Activated CD4-positive, alpha-beta T cell treated with anti-CD3 and anti-CD28 coated beads for 48 hours (primary cell): Measurements from ENCODE around the gene HOXD9.

Experiments used
- DNase-seq: peaks from one replicate; pipeline ENCODE4 v3.0.0-alpha.2; 2020

HOXD9 gene

GRCh38 chr2:176085861-176086771, 36.4 kb upstream of the HOXD9 start:
- no peak for DNase-seq

- DNase-seq, result no peak
Measured at GRCh38 chr2:176087330-176088047, 35.0 kb upstream of the HOXD9 start.

- no peak for DNase-seq
Measured at GRCh38 chr2:176088048-176088936, 34.2 kb upstream of the HOXD9 start.

- DNase-seq, result no peak
Measured at GRCh38 chr2:176088937-176089842, 33.3 kb upstream of the HOXD9 start.

GRCh38 chr2:176089843-176090395, 32.6 kb upstream of the HOXD9 start:
- no peak for DNase-seq

DNA sequence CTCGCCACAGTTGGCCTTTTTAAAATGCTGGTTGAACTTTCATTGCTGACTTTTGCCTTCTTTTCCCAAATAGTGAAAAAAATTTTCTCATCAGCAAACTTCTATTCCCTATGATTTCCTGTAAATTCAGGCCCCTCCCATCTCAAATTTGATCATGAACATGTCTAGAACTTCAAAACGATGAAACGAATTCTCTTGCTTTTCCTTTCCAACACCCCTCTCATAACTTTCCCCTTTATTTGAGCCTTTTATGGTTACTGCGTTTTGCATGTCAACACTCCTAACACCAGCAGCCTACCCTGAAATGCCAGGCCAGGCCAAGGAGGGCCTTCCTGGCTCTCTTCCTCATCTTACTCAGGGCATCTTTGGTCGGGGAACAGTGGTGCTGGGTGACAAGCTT, 31.7 kb upstream of the HOXD9 start:
- DNase-seq, result no peak

GRCh38 chr2:176091329-176092258, 30.9 kb upstream of the HOXD9 start:
- DNase-seq, result no peak

DNA sequence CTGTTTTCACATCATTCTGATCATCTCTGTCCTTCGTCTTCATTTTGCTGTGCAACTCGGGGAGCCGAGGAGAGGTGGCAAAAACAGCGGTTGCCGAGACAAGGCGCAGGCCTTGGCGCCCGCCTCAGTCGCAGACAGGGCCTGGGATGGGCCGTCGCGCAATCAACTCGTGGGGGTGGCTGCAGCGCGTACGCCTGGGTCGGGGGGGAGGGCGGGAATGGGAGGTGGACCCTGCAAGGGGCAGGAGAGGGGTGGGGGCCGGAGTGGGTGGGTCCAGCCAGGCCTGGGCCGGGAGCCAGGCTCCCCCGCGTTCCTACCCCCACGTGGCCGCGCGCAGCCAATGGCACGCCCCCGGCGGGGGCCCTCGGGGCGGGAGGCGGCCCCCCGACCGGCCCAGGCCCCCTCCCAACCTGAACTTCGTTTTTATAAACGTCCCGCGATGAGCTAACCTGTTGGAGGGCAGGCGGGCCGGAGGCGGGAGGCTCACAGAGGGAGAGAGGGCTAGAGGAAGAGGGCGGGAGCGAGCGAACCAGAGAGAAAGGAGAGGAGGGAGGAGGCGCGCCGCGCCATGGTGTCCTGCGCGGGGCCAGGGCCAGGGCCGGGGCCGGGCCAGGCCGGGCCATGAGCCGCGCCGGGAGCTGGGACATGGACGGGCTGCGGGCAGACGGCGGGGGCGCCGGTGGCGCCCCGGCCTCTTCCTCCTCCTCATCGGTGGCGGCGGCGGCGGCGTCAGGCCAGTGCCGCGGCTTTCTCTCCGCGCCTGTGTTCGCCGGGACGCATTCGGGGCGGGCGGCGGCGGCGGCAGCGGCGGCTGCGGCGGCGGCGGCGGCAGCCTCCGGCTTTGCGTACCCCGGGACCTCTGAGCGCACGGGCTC, 30.0 kb upstream of the HOXD9 start, which contains the start of gene HOXD13:
Gene HOXD13 (plus strand): TSS at position 452 of the 875 bp plus-strand sequence. CDS start 170 bp downstream, at position 622.
- DNase-seq, result no peak

DNA sequence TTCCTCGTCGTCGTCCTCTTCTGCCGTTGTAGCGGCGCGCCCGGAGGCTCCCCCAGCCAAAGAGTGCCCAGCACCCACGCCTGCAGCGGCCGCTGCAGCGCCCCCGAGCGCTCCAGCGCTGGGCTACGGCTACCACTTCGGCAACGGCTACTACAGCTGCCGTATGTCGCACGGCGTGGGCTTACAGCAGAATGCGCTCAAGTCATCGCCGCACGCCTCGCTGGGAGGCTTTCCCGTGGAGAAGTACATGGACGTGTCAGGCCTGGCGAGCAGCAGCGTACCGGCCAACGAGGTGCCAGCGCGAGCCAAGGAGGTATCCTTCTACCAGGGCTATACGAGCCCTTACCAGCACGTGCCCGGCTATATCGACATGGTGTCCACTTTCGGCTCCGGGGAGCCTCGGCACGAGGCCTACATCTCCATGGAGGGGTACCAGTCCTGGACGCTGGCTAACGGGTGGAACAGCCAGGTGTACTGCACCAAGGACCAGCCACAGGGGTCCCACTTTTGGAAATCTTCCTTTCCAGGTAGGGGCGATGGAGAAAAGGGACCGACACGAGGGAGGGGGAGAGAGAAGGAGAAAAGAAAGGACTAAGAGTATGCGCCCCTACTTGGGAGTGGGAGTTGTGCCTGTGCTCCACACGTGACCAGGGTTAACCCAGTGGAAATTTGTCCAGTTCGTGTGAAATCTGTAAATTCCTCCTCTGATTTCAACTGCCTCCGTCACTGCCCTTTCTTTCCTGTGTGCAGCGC, 29.2 kb upstream of the HOXD9 start:
- DNase-seq, result no peak

GRCh38 chr2:176093898-176094249, 28.6 kb upstream of the HOXD9 start:
- DNase-seq, result no peak

DNA sequence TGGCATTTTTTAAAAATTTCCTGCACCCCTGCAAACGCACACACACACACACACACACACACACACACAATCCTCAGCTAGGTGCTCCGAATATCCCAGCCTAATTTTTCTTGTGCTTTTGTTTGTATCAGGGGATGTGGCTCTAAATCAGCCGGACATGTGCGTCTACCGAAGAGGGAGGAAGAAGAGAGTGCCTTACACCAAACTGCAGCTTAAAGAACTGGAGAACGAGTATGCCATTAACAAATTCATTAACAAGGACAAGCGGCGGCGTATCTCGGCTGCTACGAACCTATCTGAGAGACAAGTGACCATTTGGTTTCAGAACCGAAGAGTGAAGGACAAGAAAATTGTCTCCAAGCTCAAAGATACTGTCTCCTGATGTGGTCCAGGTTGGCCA, 28.2 kb upstream of the HOXD9 start:
- DNase-seq, result no peak

DNA sequence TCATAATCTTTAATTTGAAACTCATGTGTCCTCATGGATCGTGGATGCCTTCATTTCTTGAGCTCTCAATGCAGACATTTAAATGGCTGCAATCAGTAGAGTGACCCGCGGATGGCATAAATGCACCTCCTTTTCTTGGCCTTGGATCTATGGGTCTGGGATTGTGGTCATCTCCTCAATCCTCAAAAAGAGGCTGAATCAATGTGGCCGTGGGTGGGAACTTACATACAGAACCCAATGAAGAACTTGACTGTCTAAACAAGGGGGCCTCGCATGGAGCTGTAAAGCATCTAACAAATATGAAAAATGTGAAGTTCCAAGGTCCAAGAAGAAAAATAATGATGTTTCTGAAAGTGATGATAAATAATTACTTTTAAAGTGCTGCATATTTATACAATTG, 27.1 kb upstream of the HOXD9 start:
- no peak for DNase-seq

DNA sequence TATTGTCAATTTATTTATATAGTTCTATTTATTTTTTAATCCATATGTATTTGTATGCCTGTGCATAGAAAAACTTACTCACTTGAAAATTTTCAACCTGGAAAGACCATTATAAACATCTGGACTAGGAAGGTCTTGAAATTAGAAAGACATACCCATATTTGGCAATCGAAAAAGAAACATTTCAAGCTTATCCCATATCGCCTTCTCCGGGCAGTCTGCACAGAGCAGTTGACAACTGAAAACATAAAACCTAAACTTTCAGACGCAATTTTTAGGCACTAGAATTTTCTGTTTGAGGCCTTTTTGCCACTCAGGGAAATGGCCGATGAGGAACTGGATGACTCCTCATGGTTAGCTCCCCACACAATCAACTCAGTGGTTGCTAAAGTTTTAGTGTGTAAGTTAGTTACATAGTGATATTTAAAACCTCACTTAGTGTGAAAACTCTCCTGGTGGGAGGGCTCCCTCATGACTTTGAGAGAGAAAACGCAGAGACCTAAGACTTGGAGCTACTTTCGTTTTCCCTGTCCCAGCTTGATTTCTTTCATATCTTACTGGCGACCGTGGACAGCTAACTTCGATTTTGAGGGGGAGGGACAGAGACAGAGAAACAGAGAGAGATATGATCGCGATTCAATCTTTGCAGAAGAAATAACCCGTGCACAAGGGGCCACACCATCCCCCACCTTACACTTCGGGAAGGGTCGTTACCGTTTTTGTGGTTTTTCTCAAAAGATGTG, 26.1 kb upstream of the HOXD9 start:
- DNase-seq, result no peak

DNA sequence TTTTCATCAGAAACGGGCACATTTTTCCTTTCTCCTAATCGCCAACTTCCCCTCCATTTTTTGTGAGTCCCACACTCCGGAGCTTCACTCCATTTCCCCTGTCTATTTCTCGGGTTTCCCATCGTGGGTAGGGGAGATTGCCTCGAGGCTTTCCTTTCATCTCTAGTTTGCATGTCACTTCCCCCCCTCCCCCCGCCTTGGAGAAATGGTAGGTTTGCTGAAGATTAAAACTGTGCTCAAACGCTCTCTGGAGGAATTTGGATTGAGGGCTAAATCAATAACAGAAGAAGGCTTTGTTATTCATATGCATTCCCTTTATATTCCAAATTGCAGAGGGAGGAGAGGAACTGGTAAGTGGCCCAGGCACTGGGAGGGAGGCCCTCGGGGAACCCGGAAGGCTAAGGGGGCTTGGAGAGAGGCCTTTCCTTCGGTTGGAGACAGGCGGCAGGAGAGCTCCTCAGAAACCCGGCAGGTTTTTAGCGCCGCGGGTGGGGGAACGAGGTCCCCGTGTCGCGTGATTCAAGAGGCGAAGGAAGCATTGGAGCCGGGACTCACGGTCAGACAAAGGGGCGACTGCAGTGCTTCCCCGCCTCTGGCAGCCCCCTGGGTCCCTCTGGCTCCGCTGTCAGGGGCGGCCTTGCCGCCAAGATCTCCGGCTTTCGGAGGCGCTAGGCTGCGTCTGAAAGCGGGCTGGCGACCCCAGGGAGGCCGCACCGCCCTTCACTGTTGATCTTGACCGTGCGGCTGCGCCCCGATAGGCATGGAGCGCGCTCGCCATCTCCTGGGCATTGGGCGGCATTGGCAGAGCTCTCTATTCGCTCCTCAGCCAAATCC, 25.3 kb upstream of the HOXD9 start:
- peak; percentile 74 for DNase-seq

DNA sequence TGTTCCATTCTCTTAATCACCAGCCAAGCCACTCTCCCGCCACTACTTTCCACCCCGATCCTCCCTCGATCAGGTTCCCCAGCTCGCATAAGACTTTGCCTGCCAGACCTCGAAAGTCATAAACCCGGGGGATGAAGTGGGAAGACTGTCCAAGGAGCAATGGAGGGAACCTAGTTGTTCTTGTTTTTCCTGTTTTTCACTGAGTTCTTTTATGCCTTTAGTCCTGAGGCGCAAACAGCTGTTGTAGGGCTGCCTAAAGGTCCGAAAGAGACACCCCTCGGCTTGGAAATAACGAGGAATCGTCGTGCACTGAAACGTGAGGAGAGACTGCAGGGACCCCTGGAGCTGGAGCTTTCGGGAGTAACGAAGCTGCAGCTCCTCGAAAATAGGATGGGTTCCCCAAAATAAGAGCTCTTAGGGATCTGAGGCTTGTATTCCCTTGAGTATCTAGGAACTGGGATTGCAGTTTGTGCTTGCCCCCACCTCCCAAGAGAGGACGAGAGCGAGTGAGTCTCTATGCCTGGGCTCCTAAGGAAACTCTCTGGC, 24.6 kb upstream of the HOXD9 start:
- no peak for DNase-seq

DNA sequence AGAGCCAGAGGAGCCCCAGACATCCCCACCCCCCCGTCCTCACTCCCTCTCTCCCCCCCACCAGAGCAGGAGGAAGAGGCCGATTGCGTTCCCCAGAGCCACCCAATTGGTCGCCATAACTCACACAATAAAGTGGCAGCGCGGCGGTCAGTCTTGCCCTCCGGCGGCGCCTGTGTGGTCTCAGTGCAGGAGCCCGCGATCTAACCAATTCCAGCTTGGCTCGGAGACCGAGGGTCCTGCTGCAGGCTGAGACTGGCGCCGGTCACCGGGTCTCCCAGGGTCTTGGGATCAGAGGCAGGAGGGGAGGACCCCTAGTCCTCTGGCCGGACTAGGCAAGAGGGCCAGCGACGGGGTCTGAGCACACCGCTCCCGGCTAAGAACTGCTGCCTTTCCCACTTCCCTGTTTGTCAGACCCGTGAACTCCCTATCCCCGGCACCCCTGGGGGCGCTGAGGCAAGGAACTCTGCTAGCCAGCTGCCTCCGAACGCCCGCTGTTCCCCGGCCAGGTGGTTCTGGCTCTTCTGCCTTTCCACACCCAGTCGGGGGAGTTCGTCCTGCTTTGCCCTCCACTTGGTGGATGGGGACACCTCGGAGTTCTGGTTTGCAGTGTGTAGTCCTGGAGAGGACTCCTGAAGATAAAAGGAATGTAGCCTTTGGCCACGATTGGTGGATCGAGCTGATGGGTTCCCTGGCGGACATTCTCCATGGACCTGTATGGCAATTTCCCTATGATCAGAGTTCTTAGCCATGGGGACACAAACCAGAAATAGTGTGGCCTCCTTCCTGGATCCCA, 24.0 kb upstream of the HOXD9 start:
- DNase-seq, result no peak
